ENCODE data around the gene CNN2. TPM values are rescaled to one million over a fixed set of nuclear protein-coding genes. Genes with fewer than 3 reads are reported as not detected.
"Not testable (repeated sequence)": the region's sequence is repeated elsewhere in the genome, so short reads cannot be mapped to it uniquely, and the experiment has no call there.

CNN2 gene
- total and polyA plus RNA-seq, 9 donors = 60.6 to 438 (median 192) TPM

DNA sequence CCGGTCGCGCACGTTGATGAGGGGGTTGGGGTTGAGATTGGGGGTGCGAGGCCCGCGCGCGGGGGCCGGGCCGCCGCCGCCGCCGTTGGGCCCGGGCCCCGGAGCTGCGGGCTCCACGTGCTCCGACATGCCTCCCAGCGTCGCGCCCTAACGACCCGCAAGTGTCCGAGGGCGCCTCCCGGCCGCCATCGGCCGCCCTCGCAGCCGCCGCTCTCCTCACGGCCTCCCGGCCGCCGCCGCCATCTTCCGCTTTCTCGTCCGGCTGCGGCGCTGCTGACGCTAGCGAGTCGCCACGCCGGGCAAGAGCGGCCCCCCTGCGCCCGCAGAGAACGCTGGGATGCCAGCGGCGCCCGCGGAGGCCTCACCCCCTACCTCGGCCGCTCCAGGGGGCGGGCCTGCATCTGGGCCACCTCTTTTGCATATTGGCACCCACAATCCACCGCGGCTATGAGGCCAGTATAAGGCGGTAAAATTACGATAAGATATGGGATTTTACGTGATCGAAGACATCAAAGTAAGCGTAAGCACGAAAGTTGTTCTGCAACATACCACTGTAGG is 5.5 kb upstream of the CNN2 start, which contains the start of gene TMEM259:
Gene TMEM259, minus strand, starts transcription at position 256 of the 558 bp plus-strand sequence. Its CDS starts 127 bp downstream, at position 129.
- Histone ChIP-seq H3K4me1 (ENCODE audit: insufficient read depth) (peaks cover 32% of the 10 kb centered on the region), H3K27me3 (no peaks in the 10 kb centered on the region), H3K36me3 (no peaks in the 10 kb centered on the region), H3K9me3 (no peaks in the 10 kb centered on the region), H3K27ac (peak within 1 kb of the TSS; percentile 90 to 96), H3K4me3 (peak within 1 kb of the TSS; percentile 97)
- intact Hi-C loops (cut with DNase I) = loop anchor here in 2 of 4 donors (5.0 to 10.0 kb wide), 2 partner anchors 81 to 224 kb away; partner anchors contain the start of genes ATP5F1D (in 1 of the 2), GPX4 (in 1 of the 2) and MIDN (in 1 of the 2)
- peak; percentile 96 to 98 (median 98) for DNase-seq
- peak; percentile 42 for TF ChIP-seq POLR2A (IDR thresholded peaks at IDR 0.05)
- TF ChIP-seq EP300 (IDR thresholded peaks at IDR 0.05) = no peak
- TF ChIP-seq, protein P1, sequence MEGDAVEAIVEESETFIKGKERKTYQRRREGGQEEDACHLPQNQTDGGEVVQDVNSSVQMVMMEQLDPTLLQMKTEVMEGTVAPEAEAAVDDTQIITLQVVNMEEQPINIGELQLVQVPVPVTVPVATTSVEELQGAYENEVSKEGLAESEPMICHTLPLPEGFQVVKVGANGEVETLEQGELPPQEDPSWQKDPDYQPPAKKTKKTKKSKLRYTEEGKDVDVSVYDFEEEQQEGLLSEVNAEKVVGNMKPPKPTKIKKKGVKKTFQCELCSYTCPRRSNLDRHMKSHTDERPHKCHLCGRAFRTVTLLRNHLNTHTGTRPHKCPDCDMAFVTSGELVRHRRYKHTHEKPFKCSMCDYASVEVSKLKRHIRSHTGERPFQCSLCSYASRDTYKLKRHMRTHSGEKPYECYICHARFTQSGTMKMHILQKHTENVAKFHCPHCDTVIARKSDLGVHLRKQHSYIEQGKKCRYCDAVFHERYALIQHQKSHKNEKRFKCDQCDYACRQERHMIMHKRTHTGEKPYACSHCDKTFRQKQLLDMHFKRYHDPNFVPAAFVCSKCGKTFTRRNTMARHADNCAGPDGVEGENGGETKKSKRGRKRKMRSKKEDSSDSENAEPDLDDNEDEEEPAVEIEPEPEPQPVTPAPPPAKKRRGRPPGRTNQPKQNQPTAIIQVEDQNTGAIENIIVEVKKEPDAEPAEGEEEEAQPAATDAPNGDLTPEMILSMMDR (IDR thresholded peaks at IDR 0.05) = no peak
- WGBS, 3 donors = 0% methylated on average over 50 to 68 of the region's 68 CpGs

DNA sequence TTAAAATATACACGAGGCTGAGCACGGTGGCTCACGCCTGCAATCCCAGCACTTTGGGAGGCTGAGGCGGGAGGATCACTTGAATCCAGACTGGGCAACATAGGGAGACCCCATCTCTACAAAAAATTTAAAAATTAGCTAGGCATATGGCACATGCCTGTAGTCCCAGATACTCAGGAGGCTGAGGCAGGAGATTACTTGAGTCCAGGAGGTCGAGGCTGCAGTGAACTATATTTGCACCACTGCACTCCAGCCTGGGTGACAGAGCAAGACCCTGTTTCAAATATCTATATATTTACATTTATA is 2.6 kb upstream of the CNN2 start:
- H3K27ac ChIP-seq, H3K4me3 ChIP-seq, H3K36me3 ChIP-seq, H3K9me3 ChIP-seq, DNase-seq, H3K27me3 ChIP-seq: not testable (repeated sequence)
- peaks cover 20% of the 10 kb centered on the region for H3K4me1 ChIP-seq (ENCODE audit: insufficient read depth)
- WGBS, 3 donors = 62 to 77% (median 64%) methylated on average over 5 of the region's 5 CpGs
- intact Hi-C loops (cut with DNase I) = loop anchor here in 2 of 4 donors (5.0 to 10.0 kb wide), 2 partner anchors 78 to 221 kb away; partner anchors contain the start of genes ATP5F1D (in 1 of the 2), GPX4 (in 1 of the 2) and MIDN (in 1 of the 2)

DNA sequence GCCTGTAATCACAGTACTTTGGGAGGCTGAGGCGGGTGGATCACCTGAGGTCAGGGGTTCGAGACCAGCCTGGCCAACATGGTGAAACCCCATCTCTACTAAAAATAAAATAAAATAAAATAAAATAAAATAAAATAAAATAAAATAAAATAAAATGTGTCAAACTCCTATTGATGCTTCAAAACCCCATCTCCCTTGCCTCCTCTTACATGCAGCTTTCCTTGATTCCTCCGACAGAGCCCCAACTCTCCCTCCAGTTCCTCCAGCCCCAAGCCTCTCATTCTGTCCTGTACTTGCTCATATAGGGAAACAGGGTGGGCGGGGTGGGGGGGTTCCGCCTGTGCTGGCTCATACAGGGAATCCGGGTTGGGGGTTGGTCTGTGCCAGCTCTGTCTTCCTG is 1.3 kb upstream of the CNN2 start:
- WGBS, 3 donors = 84 to 85% (median 85%) methylated on average over 6 of the region's 6 CpGs
- not testable (repeated sequence) for H3K4me1 ChIP-seq (ENCODE audit: insufficient read depth); H3K4me3 ChIP-seq; H3K27ac ChIP-seq; H3K9me3 ChIP-seq; H3K36me3 ChIP-seq; H3K27me3 ChIP-seq
- intact Hi-C loops (cut with DNase I) = loop anchor here in 2 of 4 donors (5.0 to 10.0 kb wide), 2 partner anchors 72 to 220 kb away; partner anchors contain the start of genes ATP5F1D (in 1 of the 2), MIDN (in 1 of the 2) and POLR2E (in 1 of the 2)
- peak in 1 of 5 donors; percentile 31 for DNase-seq

DNA sequence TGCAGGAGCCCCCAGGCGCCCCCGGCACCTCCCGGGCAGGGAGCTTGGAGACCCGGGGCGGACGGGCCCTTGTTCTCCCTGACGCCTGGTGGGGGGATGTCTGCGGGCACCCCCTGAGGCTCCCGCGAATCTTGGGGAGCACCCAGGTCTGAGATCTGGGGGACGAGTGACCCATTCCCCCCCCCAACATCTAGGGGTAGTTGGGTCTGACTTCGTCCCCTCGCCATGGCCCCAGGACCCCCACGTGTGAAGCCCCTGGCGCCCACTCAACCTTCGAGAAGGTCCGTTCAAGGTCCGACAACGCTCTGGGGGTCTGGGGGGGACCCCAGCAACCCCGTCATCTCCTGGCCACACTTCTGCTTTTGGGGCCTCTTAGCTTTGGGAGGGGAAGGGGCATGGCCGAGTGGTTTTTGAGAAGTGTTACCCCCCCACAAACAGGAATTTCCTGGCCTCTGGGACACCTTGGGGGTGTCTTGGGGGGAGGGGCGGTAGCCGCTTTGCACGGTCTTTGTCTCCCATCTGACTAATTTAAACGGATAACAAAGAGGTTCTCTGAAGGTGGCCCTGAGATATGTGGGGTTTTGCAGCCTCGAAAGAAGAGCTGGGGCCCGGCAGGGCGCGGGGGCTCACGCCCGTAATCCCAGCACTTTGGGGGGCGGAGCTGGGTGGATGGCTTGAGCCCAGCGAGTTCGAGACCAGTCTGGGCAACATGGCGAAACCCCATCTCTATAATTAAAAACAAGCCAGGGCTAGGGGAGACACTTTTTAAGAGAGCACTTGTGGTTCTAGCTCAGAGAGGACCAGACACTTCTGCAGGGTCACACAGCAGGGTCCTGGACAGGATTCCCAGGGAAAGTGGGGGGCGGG is 608 bp downstream of the CNN2 start:
- intact Hi-C loops (cut with DNase I) = loop anchor here in 2 of 4 donors (5.0 to 10.0 kb wide), 2 partner anchors 70 to 218 kb away; partner anchors contain the start of genes ATP5F1D (in 1 of the 2), MIDN (in 1 of the 2) and POLR2E (in 1 of the 2)
- Histone ChIP-seq H3K27ac (peak overlapping the region; percentile 87 to 95), H3K4me3 (peak overlapping the region; percentile 83), H3K4me1 (ENCODE audit: insufficient read depth) (peaks cover 8% of the 10 kb centered on the region), H3K27me3 (no peaks in the 10 kb centered on the region), H3K9me3 (no peaks in the 10 kb centered on the region), H3K36me3 (no peaks in the 10 kb centered on the region)
- 1 to 2% (median 1%) methylated on average over 31 to 36 of the region's 36 CpGs for WGBS, 3 donors
- TF ChIP-seq, protein P1 (IDR thresholded peaks at IDR 0.05) = no peak
- TF ChIP-seq EP300 (IDR thresholded peaks at IDR 0.05) = no peak
- peak in 2 of 5 donors; percentile 50 to 61 for DNase-seq

DNA sequence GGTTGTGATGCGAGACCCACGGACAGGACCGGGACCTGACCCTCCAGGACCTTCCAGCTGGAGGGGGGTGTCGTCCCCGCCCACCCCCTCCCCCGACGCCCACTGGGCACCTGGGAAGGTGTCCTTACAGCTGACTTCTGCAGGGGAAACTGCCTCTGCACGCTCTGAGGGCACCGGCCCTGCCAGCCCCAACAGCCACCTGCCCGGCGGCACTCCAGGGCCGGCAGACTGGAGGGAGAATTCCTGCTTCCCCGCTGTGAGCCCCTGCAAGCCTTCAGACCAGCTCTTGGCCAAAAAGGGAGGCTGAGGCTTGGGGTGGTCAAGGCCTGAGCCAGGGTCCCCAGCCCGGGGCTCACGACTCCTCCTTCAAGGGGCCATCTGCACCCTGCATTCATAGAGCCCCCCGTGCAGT is 1.2 kb downstream of the CNN2 start:
- peak in 1 of 5 donors; percentile 60 for DNase-seq
- peak overlapping the region; percentile 83 for H3K4me3 ChIP-seq
- 1 to 4% (median 2%) methylated on average over 15 to 16 of the region's 16 CpGs for WGBS, 3 donors
- no peaks in the 10 kb centered on the region for H3K27me3 ChIP-seq
- peaks cover 8% of the 10 kb centered on the region for H3K4me1 ChIP-seq (ENCODE audit: insufficient read depth)
- H3K36me3 ChIP-seq = no peaks in the 10 kb centered on the region
- intact Hi-C loops (cut with DNase I) = loop anchor here in 2 of 4 donors (5.0 to 10.0 kb wide), 2 partner anchors 70 to 217 kb away; partner anchors contain the start of genes ATP5F1D (in 1 of the 2), MIDN (in 1 of the 2) and POLR2E (in 1 of the 2)
- TF ChIP-seq, protein P1 (IDR thresholded peaks at IDR 0.05) = no peak
- TF ChIP-seq EP300 (IDR thresholded peaks at IDR 0.05) (no peak), POLR2A (IDR thresholded peaks at IDR 0.05) (no peak)
- H3K27ac ChIP-seq = peak overlapping the region; percentile 87 to 95
- no peaks in the 10 kb centered on the region for H3K9me3 ChIP-seq

Data from ovary (tissue), 9 donors.